Pancreas (tissue), 10 donors: ENCODE data around the gene PALLD. TPM values are rescaled to one million over a fixed set of nuclear protein-coding genes. Genes with fewer than 3 reads are reported as not detected.

Experiments used
- ATAC-seq, 4 donors: fragments of 200-7000 bp; cut with Tn5 transposase; one replicate each; pipeline versions ENCODE4 v1.8.0 to v1.9.1; 2020; ENCODE audit warnings: mild to moderate bottlenecking in 4 of 4, moderate library complexity in 4 of 4
- DNase-seq, 6 donors: peaks; one replicate each; pipeline ENCODE4 v3.0.0-alpha.2; 2020
- FAIRE-seq: peaks from 2 replicates; lab custom pipeline; 2012; peaks lifted over from hg19 to GRCh38; lab: Jason Lieb, UNC
- H3K27ac ChIP-seq, 4 donors: fragments of 200-600 bp; sonication (generic); 1 replicate in 3 of 4; 2 replicates in 1 of 4; pipeline versions ENCODE4 v1.5.0 to v1.8.0; 2020
- H3K27me3 ChIP-seq, 4 donors: fragments of 200-600 bp; one replicate each; pipeline ENCODE4 v1.8.0; 2021
- H3K36me3 ChIP-seq, 3 donors: fragments of 200-600 bp; sonication (generic) in 1 of 3; one replicate each; pipeline versions ENCODE4 v1.5.0 to v1.8.0; 2020 to 2021
- H3K4me1 ChIP-seq, 3 donors: fragments of 200-600 bp; one replicate each; pipeline ENCODE4 v1.8.0; 2021
- H3K4me3 ChIP-seq, 4 donors: fragments of 200-600 bp; sonication (generic) in 2 of 4; one replicate each; pipeline versions ENCODE4 v1.5.0 to v1.8.0; 2020 to 2021
- H3K9me3 ChIP-seq, 4 donors: fragments of 200-600 bp; one replicate each; pipeline ENCODE4 v1.8.0; 2021
- CTCF ChIP-seq, 4 donors: fragments of 200-600 bp; sonication (generic) in 3 of 4; IDR thresholded peaks; one replicate each; pipeline versions ENCODE4 v1.5.0 to v1.8.0; 2021; ENCODE audit warnings: antibody characterized with exemption in 4 of 4
- WGBS, 2 donors: extraction: QIAGEN DNeasy Blood & Tissue Kit; methylation state at CpG; one replicate each; pipeline ENCODE4 v1.1.7; 2013; 5-methylcytosine and 5-hydroxymethylcytosine counted together
- intact Hi-C, 3 donors: fragments of 100-400 bp; cut with DNase I; formaldehyde crosslinking; loops; one replicate each; pipeline versions ENCODE4 v1.11.1 to v1.14.2; 2022
- polyA plus RNA-seq, 2 donors: library from polyadenylated mRNA; stranded (reverse); fragments of 200-250 nt; gene quantifications; one replicate each; pipeline ENCODE4 v1.2.3, GENCODE V29; 2013
- total RNA-seq, 6 donors: library from RNA; stranded (reverse); fragmentation: NEBNext Ultra II Directional in 4 of 6; extraction: Animal tissue kit (Norgen Biotek cat#: 25700) in 4 of 6; gene quantifications; one replicate each; pipeline versions ENCODE4 v1.2.1 to v1.2.4, GENCODE V29; 2021 to 2023
- donor health status: healthy with polysubstance abuse.
- donor health status: DM: no; HTN: no; CAD: no; lungs with moderate emphysema.
- donor health status: DM: no; HTN: no; CAD: no.
- donor health status: control.
- donor health status: control.
- donor health status: Bipolar disorder and iron deficiency.
- donor health status: DM: yes; HTN: yes; CAD: no.
- donor health status: DM: no; HTN: no; CAD: no.
- donor health status: DM: no; HTN: no; CAD: no.
- donor health status: DM: yes; HTN: yes; CAD: no.

Gene PALLD
- total and polyA plus RNA-seq, 8 donors, result 4.4 to 44.2 (median 14.1) TPM

- TF ChIP-seq CTCF (IDR thresholded peaks at IDR 0.05), result no peak
- H3K4me1 ChIP-seq, result peaks cover 0 to 21% (median 4%) of the 10 kb centered on the region in 3 donors
- no peak overlapping the region for H3K27ac ChIP-seq
- DNase-seq (no peak), FAIRE-seq (no peak), ATAC-seq (no peak)
- H3K9me3 ChIP-seq, result no peaks in the 10 kb centered on the region
- 96 to 98% methylated on average over 3 of the region's 3 CpGs for WGBS, 2 donors
- H3K4me3 ChIP-seq, result no peak overlapping the region
- H3K27me3 ChIP-seq, result no peaks in the 10 kb centered on the region
- intact Hi-C loops, result no loop called here
- H3K36me3 ChIP-seq, result no peaks in the 10 kb centered on the region
Measured at GRCh38 chr4:168891688-168892087, 394.8 kb downstream of the PALLD start.

- TF ChIP-seq CTCF (IDR thresholded peaks at IDR 0.05), result no peak
Measured at GRCh38 chr4:168892475-168892874, 395.6 kb downstream of the PALLD start.

GRCh38 chr4:168893205-168893604, 396.4 kb downstream of the PALLD start:
- TF ChIP-seq CTCF (IDR thresholded peaks at IDR 0.05), result no peak
- Histone ChIP-seq H3K36me3 (no peaks in the 10 kb centered on the region), H3K27me3 (no peaks in the 10 kb centered on the region), H3K9me3 (no peaks in the 10 kb centered on the region), H3K4me1 (peaks cover 0 to 21% (median 4%) of the 10 kb centered on the region in 3 donors), H3K27ac (peak overlapping the region in 2 of 4 donors; percentile 56 to 64), H3K4me3 (no peak overlapping the region)
- WGBS, 2 donors, result 44 to 55% methylated on average over 2 of the region's 2 CpGs
- intact Hi-C loops, result no loop called here
- ATAC-seq (peak in 2 of 4 donors; percentile 78 to 79), FAIRE-seq (no peak), DNase-seq (no peak)

More at GRCh38 chr4:168892475-168892874, 395.6 kb downstream of the PALLD start:
- DNase-seq (no peak), ATAC-seq (peak in 2 of 4 donors; percentile 52 to 71), FAIRE-seq (no peak)
- Histone ChIP-seq H3K36me3 (no peaks in the 10 kb centered on the region), H3K4me3 (no peak overlapping the region), H3K27ac (peak overlapping the region in 2 of 4 donors; percentile 56 to 64), H3K4me1 (peaks cover 0 to 21% (median 4%) of the 10 kb centered on the region in 3 donors), H3K27me3 (no peaks in the 10 kb centered on the region), H3K9me3 (no peaks in the 10 kb centered on the region)
- intact Hi-C loops, result no loop called here

- Histone ChIP-seq H3K4me1 (peaks cover 0 to 21% (median 4%) of the 10 kb centered on the region in 3 donors), H3K9me3 (no peaks in the 10 kb centered on the region), H3K27ac (peak overlapping the region in 2 of 4 donors; percentile 56 to 64), H3K36me3 (no peaks in the 10 kb centered on the region), H3K4me3 (no peak overlapping the region), H3K27me3 (no peaks in the 10 kb centered on the region)
- intact Hi-C loops, result no loop called here
- TF ChIP-seq CTCF (IDR thresholded peaks at IDR 0.05), result no peak
- WGBS, 2 donors, result 83 to 90% methylated on average over 3 of the region's 3 CpGs
- peak in 3 of 4 donors; percentile 48 to 79 (median 55) for ATAC-seq
- no peak for FAIRE-seq
- DNase-seq, result no peak
Measured at GRCh38 chr4:168893807-168894206, 397.0 kb downstream of the PALLD start.

- TF ChIP-seq CTCF (IDR thresholded peaks at IDR 0.05), result no peak
- no peaks in the 10 kb centered on the region for H3K9me3 ChIP-seq
- H3K27ac ChIP-seq, result no peak overlapping the region
- H3K4me3 ChIP-seq, result no peak overlapping the region
- DNase-seq, result no peak
- intact Hi-C loops, result no loop called here
- no peaks in the 10 kb centered on the region for H3K36me3 ChIP-seq
- H3K4me1 ChIP-seq, result no peaks in the 10 kb centered on the region
- FAIRE-seq, result peak; percentile 23
- WGBS, 2 donors, result 94 to 98% methylated on average over 2 of the region's 2 CpGs
- no peaks in the 10 kb centered on the region for H3K27me3 ChIP-seq
- ATAC-seq, result no peak
Measured at GRCh38 chr4:168900080-168900479, 403.2 kb downstream of the PALLD start.
